ENCODE results near the gene GOLGA6L10. TPM values are rescaled to one million over a fixed set of nuclear protein-coding genes. Genes with fewer than 3 reads are reported as not detected.
"Not testable (repeated sequence)": the region's sequence is repeated elsewhere in the genome, so short reads cannot be mapped to it uniquely, and the experiment has no call there.

The GOLGA6L10 gene
- total RNA-seq, 1 experiment from 2014 or later: 2.0 TPM

- H4K20me1 ChIP-seq (ENCODE audit: control insufficient read depth, insufficient read depth, insufficient read length); H3K79me2 ChIP-seq (ENCODE audit: insufficient read depth, low read length); H3K27me3 ChIP-seq (ENCODE audit: insufficient read depth, low read length); H2AFZ ChIP-seq (ENCODE audit: low read length); H2BK12ac ChIP-seq (ENCODE audit: insufficient read length, low read depth, low read length); H2BK20ac ChIP-seq (ENCODE audit: low read depth, low read length, poor library complexity, severe bottlenecking); H3K4me2 ChIP-seq (ENCODE audit: insufficient read depth, insufficient read length, low read length); H4K5ac ChIP-seq (ENCODE audit: insufficient read length, low read depth, low read length); H3K4me3 Mint-ChIP-seq; H3K9me3 Mint-ChIP-seq; H3K56ac ChIP-seq (ENCODE audit: insufficient read length, low read depth, low read length); H2BK120ac ChIP-seq (ENCODE audit: low read depth, low read length, poor library complexity, severe bottlenecking); H3K9me3 ChIP-seq (ENCODE audit: control insufficient read depth, low read depth, low read length); H3K79me1 ChIP-seq (ENCODE audit: insufficient read depth, low read depth, low read length, poor library complexity, severe bottlenecking); H3K27ac Mint-ChIP-seq; H4K8ac ChIP-seq (replicated peaks; ENCODE audit: insufficient read length, low read depth, low read length); H4K91ac ChIP-seq (ENCODE audit: insufficient read length, low read depth, low read length); H3K23ac ChIP-seq (ENCODE audit: insufficient read length, low read depth, low read length); H2AK5ac ChIP-seq (ENCODE audit: insufficient read length, low read length); DNase-seq; H3K14ac ChIP-seq (ENCODE audit: insufficient read depth, low read length); H3K27ac ChIP-seq (ENCODE audit: insufficient read length, low read depth, low read length); H3K4me1 Mint-ChIP-seq; H3K9ac ChIP-seq (ENCODE audit: extremely low read depth, insufficient read length, low read length); H3K18ac ChIP-seq (ENCODE audit: insufficient read length, low read depth, low read length); H3K23me2 ChIP-seq (ENCODE audit: insufficient read length, low read depth, low read length, poor library complexity, severe bottlenecking); H3K4me1 ChIP-seq (ENCODE audit: insufficient read depth, low read length); H2BK5ac ChIP-seq (ENCODE audit: insufficient read length, low read length); H2BK15ac ChIP-seq (ENCODE audit: low read depth, low read length); H3T11ph ChIP-seq (ENCODE audit: low read length); H3K36me3 Mint-ChIP-seq (ENCODE audit: insufficient read depth in 1 of 3, low read depth in 3 of 3); H3K27me3 Mint-ChIP-seq (ENCODE audit: low read depth); H3K4ac ChIP-seq (ENCODE audit: low read depth, low read length): not testable (repeated sequence)
- no CpG with 5 or more reads among the region's 11 CpGs for WGBS (ENCODE audit: extremely low coverage, insufficient read length, low lambda C conversion rate)
These were observed 18.4 kb downstream of the GOLGA6L10 start for GRCh38 chr15:82330921-82331320.
